Activated naive CD4-positive, alpha-beta T cell treated with anti-CD3 and anti-CD28 coated beads, Interleukin-2, amount 50 U/mL, for 16 hours (primary cell): ENCODE measurements around the gene PRDX1.

ENCODE experiments used
- DNase-seq: peaks from one replicate; pipeline ENCODE4 v3.0.0-alpha.2; 2020

PRDX1 gene

GRCh38 chr1:45521413-45522323 is at the start of gene PRDX1:
Gene PRDX1 (minus strand): TSS chr1:45521884. CDS start chr1:45519043, 2,841 bp downstream.
- peak; percentile 97 for DNase-seq

- DNase-seq, result no peak
Measured at GRCh38 chr1:45570631-45571030, 48.9 kb upstream of the PRDX1 start.

- DNase-seq, result peak; percentile 64
Measured at GRCh38 chr1:45569962-45570581, 48.4 kb upstream of the PRDX1 start.

GRCh38 chr1:45569571-45569961 is 47.9 kb upstream of the PRDX1 start:
- DNase-seq, result no peak

GRCh38 chr1:45568421-45568820 is 46.7 kb upstream of the PRDX1 start:
- DNase-seq, result no peak

- DNase-seq, result no peak
Measured at GRCh38 chr1:45567911-45568310, 46.2 kb upstream of the PRDX1 start.

GRCh38 chr1:45566722-45567121 is 45.0 kb upstream of the PRDX1 start:
- no peak for DNase-seq

GRCh38 chr1:45563843-45564242 is 42.2 kb upstream of the PRDX1 start:
- DNase-seq, result no peak

GRCh38 chr1:45557422-45557944 is 35.8 kb upstream of the PRDX1 start:
- no peak for DNase-seq

- DNase-seq, result no peak
Measured at GRCh38 chr1:45554198-45554597, 32.5 kb upstream of the PRDX1 start.

GRCh38 chr1:45552331-45552730 is 30.6 kb upstream of the PRDX1 start:
- no peak for DNase-seq

GRCh38 chr1:45551684-45552083 is 30.0 kb upstream of the PRDX1 start:
- no peak for DNase-seq

GRCh38 chr1:45550401-45551351 is 29.0 kb upstream of the PRDX1 start, which contains the start of gene AKR1A1:
Gene AKR1A1 (plus strand): TSS chr1:45550826. CDS start chr1:45561795, 10,969 bp downstream.
- peak; percentile 93 for DNase-seq

GRCh38 chr1:45545553-45546310 is 24.0 kb upstream of the PRDX1 start:
- no peak for DNase-seq

GRCh38 chr1:45545019-45545493 is 23.4 kb upstream of the PRDX1 start:
- DNase-seq, result no peak

- DNase-seq, result no peak
Measured at GRCh38 chr1:45544530-45544929, 22.8 kb upstream of the PRDX1 start.

GRCh38 chr1:45543581-45544417 is 22.1 kb upstream of the PRDX1 start:
- peak; percentile 55 for DNase-seq

- DNase-seq, result no peak
Measured at GRCh38 chr1:45542591-45542990, 20.9 kb upstream of the PRDX1 start.

GRCh38 chr1:45541193-45541592 is 19.5 kb upstream of the PRDX1 start:
- no peak for DNase-seq

- DNase-seq, result no peak
Measured at GRCh38 chr1:45536886-45537285, 15.2 kb upstream of the PRDX1 start.
